HG02588 (cell line): ENCODE measurements around the gene PNRC2.

ENCODE experiments used
- ATAC-seq: cut with Tn5 transposase; IDR thresholded peaks from one replicate; pipeline ENCODE4 v1.9.1; 2021; ENCODE audit warnings: mild to moderate bottlenecking, moderate library complexity; ENCODE audit not compliant: unreplicated experiment

PNRC2 gene

GRCh38 chr1:23959461-23960290 is at the start of gene PNRC2:
PNRC2 (plus strand) TSS chr1:23959828; CDS start chr1:23961458, 1,630 bp downstream.
- peak; percentile 73 for ATAC-seq

GRCh38 chr1:23910144-23910543 is 49.5 kb upstream of the PNRC2 start:
- ATAC-seq, result no peak

- ATAC-seq, result no peak
Measured at GRCh38 chr1:23910553-23911246, 48.9 kb upstream of the PNRC2 start.

GRCh38 chr1:23911921-23912320 is 47.7 kb upstream of the PNRC2 start:
- ATAC-seq, result no peak

GRCh38 chr1:23913212-23913880 is 46.3 kb upstream of the PNRC2 start, which contains the start of gene CNR2:
CNR2 (minus strand) TSS chr1:23913362; CDS start chr1:23875617, 37,745 bp downstream.
- ATAC-seq, result no peak

GRCh38 chr1:23914921-23915320 is 44.7 kb upstream of the PNRC2 start:
- no peak for ATAC-seq

GRCh38 chr1:23915466-23915865 is 44.2 kb upstream of the PNRC2 start:
- ATAC-seq, result no peak

- ATAC-seq, result no peak
Measured at GRCh38 chr1:23916209-23917131, 43.2 kb upstream of the PNRC2 start.

- no peak for ATAC-seq
Measured at GRCh38 chr1:23922321-23922943, 37.2 kb upstream of the PNRC2 start.

- ATAC-seq, result no peak
Measured at GRCh38 chr1:23923592-23924499, 35.8 kb upstream of the PNRC2 start.

- ATAC-seq, result no peak
Measured at GRCh38 chr1:23924601-23925000, 35.0 kb upstream of the PNRC2 start.

GRCh38 chr1:23925279-23925678 is 34.3 kb upstream of the PNRC2 start:
- ATAC-seq, result no peak

GRCh38 chr1:23927097-23927496 is 32.5 kb upstream of the PNRC2 start:
- ATAC-seq, result no peak

GRCh38 chr1:23928789-23929188 is 30.8 kb upstream of the PNRC2 start:
- ATAC-seq, result no peak

GRCh38 chr1:23930270-23930669 is 29.4 kb upstream of the PNRC2 start:
- no peak for ATAC-seq

GRCh38 chr1:23930861-23931490 is 28.7 kb upstream of the PNRC2 start:
- no peak for ATAC-seq

GRCh38 chr1:23931491-23931880 is 28.1 kb upstream of the PNRC2 start:
- no peak for ATAC-seq

GRCh38 chr1:23936481-23937176 is 23.0 kb upstream of the PNRC2 start:
- ATAC-seq, result no peak
